Stomach smooth muscle (tissue), 2 donors: ENCODE results near the gene PGBD1.
A peak's percentile ranks its signal among the peaks of the same experiment; 100 is the strongest.

Experiments used
- H3K27ac ChIP-seq: one replicate; pipeline ENCODE4 v1.7.0; 2013; ENCODE audit warnings: mild to moderate bottlenecking, low read length, inconsistent platforms
- H3K27me3 ChIP-seq, 2 donors: one replicate each; pipeline ENCODE4 v1.7.0; 2013; ENCODE audit warnings: low read length in 2 of 2; ENCODE audit not compliant: insufficient read depth in 2 of 2, control insufficient read depth in 1 of 2
- H3K36me3 ChIP-seq, 2 donors: one replicate each; pipeline ENCODE4 v1.7.0; 2013; ENCODE audit warnings: low read length in 2 of 2; ENCODE audit not compliant: control insufficient read depth in 2 of 2, insufficient read depth in 2 of 2
- H3K4me1 ChIP-seq: one replicate; pipeline ENCODE4 v1.7.0; 2013; ENCODE audit warnings: low read length; ENCODE audit not compliant: control insufficient read depth, insufficient read depth
- H3K4me3 ChIP-seq, 2 donors: one replicate each; pipeline ENCODE4 v1.7.0; 2013; ENCODE audit warnings: low read length in 2 of 2
- H3K9ac ChIP-seq, 2 donors: one replicate each; pipeline ENCODE4 v1.7.0; 2013; ENCODE audit warnings: low read length in 2 of 2, mild to moderate bottlenecking in 1 of 2
- H3K9me3 ChIP-seq, 2 donors: one replicate each; pipeline ENCODE4 v1.7.0; 2013; ENCODE audit warnings: low read length in 2 of 2; ENCODE audit not compliant: control insufficient read depth in 2 of 2
- donor health status: healthy.
- donor health status: Pancreatic carcinoma.

The PGBD1 gene

GRCh38 chr6:28349344-28349891 is 68.0 kb downstream of the PGBD1 start:
- Histone ChIP-seq H3K9ac (peak overlapping the region; percentile 89 to 92), H3K4me1 (peaks cover 5% of the 10 kb centered on the region), H3K4me3 (peak overlapping the region; percentile 93 to 99), H3K9me3 (no peaks in the 10 kb centered on the region), H3K27ac (peak overlapping the region; percentile 83), H3K27me3 (no peaks in the 10 kb centered on the region), H3K36me3 (no peaks in the 10 kb centered on the region)

GRCh38 chr6:28349892-28350737 is 68.7 kb downstream of the PGBD1 start, which contains the start of gene ZKSCAN3:
ZKSCAN3 (plus strand) TSS chr6:28349947; CDS start chr6:28359587, 9,640 bp downstream.
- Histone ChIP-seq H3K9ac (peak within 1 kb of the TSS; percentile 89 to 92), H3K9me3 (no peaks in the 10 kb centered on the region), H3K4me1 (peaks cover 12% of the 10 kb centered on the region), H3K4me3 (peak within 1 kb of the TSS; percentile 93 to 99), H3K36me3 (no peaks in the 10 kb centered on the region), H3K27me3 (no peaks in the 10 kb centered on the region), H3K27ac (peak within 1 kb of the TSS; percentile 83)

GRCh38 chr6:28351087-28351486 is 69.7 kb downstream of the PGBD1 start:
- no peaks in the 10 kb centered on the region for H3K9me3 ChIP-seq
- peak overlapping the region; percentile 83 for H3K27ac ChIP-seq
- peaks cover 20% of the 10 kb centered on the region for H3K4me1 ChIP-seq
- H3K36me3 ChIP-seq = no peaks in the 10 kb centered on the region
- no peaks in the 10 kb centered on the region for H3K27me3 ChIP-seq
- peak overlapping the region in 1 of 2 donors; percentile 38 for H3K9ac ChIP-seq
- peak overlapping the region; percentile 93 to 99 for H3K4me3 ChIP-seq

- H3K4me1 ChIP-seq = peaks cover 24% of the 10 kb centered on the region
Measured at GRCh38 chr6:28351493-28351925, 70.1 kb downstream of the PGBD1 start.

More at GRCh38 chr6:28351493-28351925, 70.1 kb downstream of the PGBD1 start:
- Histone ChIP-seq H3K27me3 (no peaks in the 10 kb centered on the region), H3K9ac (peak overlapping the region in 1 of 2 donors; percentile 38), H3K27ac (no peak overlapping the region), H3K36me3 (no peaks in the 10 kb centered on the region), H3K9me3 (no peaks in the 10 kb centered on the region), H3K4me3 (peak overlapping the region; percentile 93 to 99)
